Measurements from ENCODE around the gene MCM3AP.
"Not testable (repeated sequence)": the region's sequence is repeated elsewhere in the genome, so short reads cannot be mapped to it uniquely, and the experiment has no call there.

Gene MCM3AP

GRCh38 chr21:46246345-46246744 lies 39.1 kb downstream of the MCM3AP start:
- CTCF ChIA-PET = no interaction called here
- no peak for DNase-seq (ENCODE audit: low read depth, low spot score)
- H3K4me3 ChIP-seq (ENCODE audit: low read depth, low read length) = no peak overlapping the region
- POLR2A ChIA-PET = no interaction called here
- TF ChIP-seq CTCF (IDR thresholded peaks at IDR 0.05; ENCODE audit: insufficient read depth, low read length, missing control alignments) = no peak

- no peak overlapping the region for H3K4me3 ChIP-seq (ENCODE audit: low read depth, low read length)
- DNase-seq (ENCODE audit: low read depth, low spot score) = no peak
- ChIA-PET CTCF (no interaction called here), POLR2A (no interaction called here)
- TF ChIP-seq CTCF (IDR thresholded peaks at IDR 0.05; ENCODE audit: insufficient read depth, low read length, missing control alignments) = no peak
Measured at GRCh38 chr21:46245213-46245915, 40.0 kb downstream of the MCM3AP start.

- no peak for TF ChIP-seq CTCF (IDR thresholded peaks at IDR 0.05; ENCODE audit: insufficient read depth, low read length, missing control alignments)
- no peak overlapping the region for H3K4me3 ChIP-seq (ENCODE audit: low read depth, low read length)
- ChIA-PET POLR2A (no interaction called here), CTCF (interaction anchor here (5.7 kb wide), 1 partner anchor 13 kb away, joined by 23 read pairs; no protein-coding TSS in a partner anchor)
- no peak for DNase-seq (ENCODE audit: low read depth, low spot score)
Measured at GRCh38 chr21:46244602-46245001, 40.8 kb downstream of the MCM3AP start.

GRCh38 chr21:46243960-46244361 lies 41.5 kb downstream of the MCM3AP start:
- CTCF ChIA-PET = interaction anchor here (1.1 to 5.7 kb wide), 2 partner anchors 13 to 101 kb away, joined by 3 to 23 read pairs; no protein-coding TSS in a partner anchor
- no peak for DNase-seq (ENCODE audit: low read depth, low spot score)
- no peak for TF ChIP-seq CTCF (IDR thresholded peaks at IDR 0.05; ENCODE audit: insufficient read depth, low read length, missing control alignments)
- POLR2A ChIA-PET = no interaction called here
- H3K4me3 ChIP-seq (ENCODE audit: low read depth, low read length) = no peak overlapping the region

- DNase-seq (ENCODE audit: low read depth, low spot score) = no peak
- H3K4me3 ChIP-seq (ENCODE audit: low read depth, low read length) = no peak overlapping the region
- no peak for TF ChIP-seq CTCF (IDR thresholded peaks at IDR 0.05; ENCODE audit: insufficient read depth, low read length, missing control alignments)
- CTCF ChIA-PET = interaction anchor here (1.1 to 5.7 kb wide), 3 partner anchors 12 to 100 kb away, joined by 3 to 23 read pairs (median 5); partner anchors contain the start of genes MCM3AP and YBEY
- POLR2A ChIA-PET = no interaction called here
Measured at GRCh38 chr21:46243325-46243724, 42.1 kb downstream of the MCM3AP start.

GRCh38 chr21:46241577-46241976 lies 43.8 kb downstream of the MCM3AP start:
- CTCF ChIA-PET = interaction anchor here (1.0 to 5.7 kb wide), 4 partner anchors 10 to 270 kb away, joined by 3 to 23 read pairs (median 6); no protein-coding TSS in a partner anchor
- POLR2A ChIA-PET; H3K4me3 ChIP-seq (ENCODE audit: low read depth, low read length); DNase-seq (ENCODE audit: low read depth, low spot score): not testable (repeated sequence)
